Prostate gland (tissue), 2 donors: ENCODE data around the gene TSPO. TPM values are rescaled to one million over a fixed set of nuclear protein-coding genes. Genes with fewer than 3 reads are reported as not detected.
"Not testable (repeated sequence)": the region's sequence is repeated elsewhere in the genome, so short reads cannot be mapped to it uniquely, and the experiment has no call there.

ENCODE experiments used
- DNase-seq: peaks from one replicate; pipeline ENCODE4 v3.0.0-alpha.2; 2019; ENCODE audit warnings: low spot score
- H3K27ac ChIP-seq, 2 donors: fragments of 200-600 bp; sonication (generic); 2 replicates each; pipeline ENCODE4 v1.5.1; 2017 to 2019
- H3K27me3 ChIP-seq: fragments of 200-600 bp; sonication (generic); replicated peaks from 2 replicates; pipeline ENCODE4 v1.5.1; 2019; ENCODE audit not compliant: insufficient read depth
- H3K36me3 ChIP-seq, 2 donors: fragments of 200-600 bp; sonication (generic); 1 replicate in 1 of 2; 2 replicates in 1 of 2; pipeline versions ENCODE4 v1.5.1 to v1.8.1; 2017 to 2019
- H3K4me1 ChIP-seq: fragments of 200-600 bp; sonication (generic); replicated peaks from 2 replicates; pipeline ENCODE4 v1.5.1; 2019
- H3K4me3 ChIP-seq, 2 donors: fragments of 200-600 bp; sonication (generic); 2 replicates each; pipeline ENCODE4 v1.5.1; 2017 to 2019
- H3K9me3 ChIP-seq: fragments of 200-600 bp; sonication (generic); 2 replicates; pipeline ENCODE4 v1.5.1; 2017
- CTCF ChIP-seq, 4 experiments: fragments of 200-600 bp in 2 of 4; fragments of 450-650 bp in 2 of 4; sonication (generic) in 2 of 4; IDR thresholded peaks; 1 replicate in 3 of 4; 2 replicates in 1 of 4; pipeline ENCODE4 v1.5.1; 2016 to 2019; ENCODE audit warnings: antibody characterized with exemption in 4 of 4, mild to moderate bottlenecking in 2 of 4, moderate library complexity in 2 of 4
- POLR2A ChIP-seq: fragments of 450-650 bp; IDR thresholded peaks from one replicate; pipeline ENCODE4 v1.6.1; 2016; ENCODE audit warnings: antibody characterized with exemption, mild to moderate bottlenecking
- POLR2AphosphoS5 ChIP-seq: sonication (generic); formaldehyde crosslinking; IDR thresholded peaks from one replicate; pipeline ENCODE4 v1.6.1; 2017; ENCODE audit warnings: antibody characterized with exemption
- WGBS: methylation state at CpG from one replicate; pipeline ENCODE4 v1.1.5; 2018; 5-methylcytosine and 5-hydroxymethylcytosine counted together
- intact Hi-C: fragments of 100-400 bp; cut with DNase I; formaldehyde crosslinking; loops from one replicate; pipeline ENCODE4 v1.14.2; 2022
- total RNA-seq, 2 donors: library from RNA; depleted of rRNA; stranded (reverse); fragments of >200 nt; gene quantifications; one replicate each; pipeline ENCODE4 v1.1.0, GENCODE V29; 2016

The TSPO gene
- total RNA-seq: 100 to 1,000 TPM; 238 to 575 TPM

- peaks cover 10% of the 10 kb centered on the region for H3K4me1 ChIP-seq
- DNase-seq: peak; percentile 78
Measured at GRCh38 chr22:43151251-43152002, at the start of gene TSPO. Gene TSPO, plus strand, starts transcription at chr22:43151559. Its CDS starts 7,680 bp downstream, at chr22:43159239.

GRCh38 chr22:43104056-43104625, 47.2 kb upstream of the TSPO start:
- H3K27me3 ChIP-seq, DNase-seq, H3K4me3 ChIP-seq, H3K9me3 ChIP-seq, H3K4me1 ChIP-seq, intact Hi-C loops, H3K36me3 ChIP-seq: not testable (repeated sequence)
- peak overlapping the region in 1 of 2 donors; percentile 41 for H3K27ac ChIP-seq
- 65% methylated on average over 15 of the region's 15 CpGs for WGBS

More at GRCh38 chr22:43151251-43152002, at the start of gene TSPO:
- intact Hi-C loops: no loop called here
- Histone ChIP-seq H3K27me3 (no peaks in the 10 kb centered on the region), H3K27ac (peak within 1 kb of the TSS; percentile 81 to 88), H3K36me3 (no peaks in the 10 kb centered on the region), H3K4me3 (peak within 1 kb of the TSS; percentile 71 to 75), H3K9me3 (no peaks in the 10 kb centered on the region)
- WGBS: 3% methylated on average over 50 of the region's 75 CpGs
- TF ChIP-seq CTCF (IDR thresholded peaks at IDR 0.05): no peak
- TF ChIP-seq POLR2A: peak; percentile 89
- peak; percentile 10 for TF ChIP-seq POLR2AphosphoS5

- DNase-seq, H3K27me3 ChIP-seq, H3K9me3 ChIP-seq, H3K4me3 ChIP-seq, H3K4me1 ChIP-seq, intact Hi-C loops, H3K36me3 ChIP-seq: not testable (repeated sequence)
- WGBS: 100% methylated on average over 3 of the region's 3 CpGs
- peak overlapping the region in 1 of 2 donors; percentile 41 for H3K27ac ChIP-seq
Measured at GRCh38 chr22:43104950-43105349, 46.4 kb upstream of the TSPO start.

DNA sequence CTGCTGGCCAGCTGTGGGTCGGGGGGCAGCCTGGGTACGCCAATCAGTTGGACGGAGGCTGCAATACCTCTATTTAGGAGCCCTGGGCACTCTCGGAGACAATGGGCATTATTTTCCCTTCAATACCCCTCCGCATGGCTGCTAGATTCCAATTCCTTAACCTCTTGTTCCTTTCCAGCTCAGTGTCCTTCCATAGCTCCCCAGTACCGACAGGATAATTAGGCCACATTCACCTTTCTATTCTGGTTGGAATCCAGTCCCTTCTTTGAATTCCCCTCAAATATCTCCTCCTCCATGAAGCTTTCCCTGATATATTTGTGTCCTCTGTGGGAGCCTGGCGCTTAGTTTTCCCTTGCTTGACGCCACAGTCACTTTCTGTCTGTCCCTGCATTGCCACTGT, 45.1 kb upstream of the TSPO start:
- no peak for TF ChIP-seq CTCF (IDR thresholded peaks at IDR 0.05)
- no peak for TF ChIP-seq POLR2AphosphoS5
- no peak for TF ChIP-seq POLR2A
- H3K27ac ChIP-seq: no peak overlapping the region
- H3K36me3 ChIP-seq: no peaks in the 10 kb centered on the region
- intact Hi-C loops: no loop called here
- no peak for DNase-seq
- H3K4me3 ChIP-seq: no peak overlapping the region
- no peaks in the 10 kb centered on the region for H3K27me3 ChIP-seq
- H3K4me1 ChIP-seq: no peaks in the 10 kb centered on the region
- 94% methylated on average over 8 of the region's 8 CpGs for whole genome bisulfite sequencing
- H3K9me3 ChIP-seq: no peaks in the 10 kb centered on the region

DNA sequence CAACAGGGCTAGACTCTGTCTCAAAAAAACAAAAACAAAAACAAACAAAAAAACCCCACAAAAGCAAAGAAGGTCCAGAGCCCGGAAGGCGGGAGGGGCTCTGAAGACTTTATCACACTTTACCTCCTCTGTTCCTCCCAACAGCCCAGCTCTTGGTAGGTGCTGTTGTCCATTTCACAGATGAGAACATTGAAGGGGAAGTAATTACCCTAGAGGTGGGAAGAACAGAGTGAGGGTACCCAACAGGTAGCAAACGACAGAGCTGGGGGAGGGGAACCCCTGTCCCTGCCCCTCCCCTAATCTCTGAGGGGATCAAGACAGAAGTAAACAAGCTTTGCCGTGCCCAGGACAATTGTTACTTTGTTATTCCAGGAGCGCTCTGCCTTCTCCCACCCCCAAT, 41.8 kb upstream of the TSPO start:
- TF ChIP-seq CTCF (IDR thresholded peaks at IDR 0.05) (no peak), POLR2A (no peak), POLR2AphosphoS5 (no peak)

More for the DNA sequence above, 41.8 kb upstream of the TSPO start:
- peaks cover 5% of the 10 kb centered on the region for H3K4me1 ChIP-seq
- DNase-seq: no peak
- no peaks in the 10 kb centered on the region for H3K9me3 ChIP-seq
- no peaks in the 10 kb centered on the region for H3K36me3 ChIP-seq
- intact Hi-C loops: no loop called here
- H3K4me3 ChIP-seq: no peak overlapping the region
- WGBS: 39% methylated on average over 5 of the region's 5 CpGs
- H3K27ac ChIP-seq: no peak overlapping the region
- H3K27me3 ChIP-seq: no peaks in the 10 kb centered on the region
